Measurements from ENCODE around the gene PAPPA. TPM values are rescaled to one million over a fixed set of nuclear protein-coding genes. Genes with fewer than 3 reads are reported as not detected.

The PAPPA gene
- polyA plus RNA-seq, 1 of the 3 experiments (the other 2 are of a cell fraction): 44.5 TPM

DNA sequence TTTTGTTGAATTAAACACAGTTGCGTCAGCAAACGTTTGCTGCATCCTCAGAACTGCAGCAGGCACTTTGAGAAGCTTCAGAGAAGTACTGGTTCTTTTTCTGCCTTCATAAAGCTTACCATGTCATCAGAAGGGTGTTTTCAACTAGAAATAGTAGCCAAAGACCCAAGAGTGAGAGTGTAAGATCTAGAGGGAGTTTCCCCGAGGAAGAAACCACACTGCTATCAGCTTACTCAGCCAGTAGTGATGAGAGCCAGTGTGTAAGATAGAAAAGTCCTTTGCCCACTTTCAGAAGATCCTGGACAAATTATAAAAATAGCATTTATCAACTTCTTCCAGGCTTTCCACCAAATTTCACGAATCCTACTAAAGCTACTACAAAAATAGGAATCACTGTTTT is 154.5 kb downstream of the PAPPA start:
- TF ChIP-seq NRF1 (IDR thresholded peaks at IDR 0.05; ENCODE audit: low read depth, low read length) (no peak), JUND (IDR thresholded peaks at IDR 0.05) (no peak), NFIC (IDR thresholded peaks at IDR 0.05; ENCODE audit: borderline replicate concordance) (no peak), POLR2AphosphoS5 (IDR thresholded peaks at IDR 0.05; ENCODE audit: low read depth, low read length) (no peak), YY1 (IDR thresholded peaks at IDR 0.05; ENCODE audit: low read depth) (no peak), RCOR1 (IDR thresholded peaks at IDR 0.05; ENCODE audit: low read length) (no peak), MEF2A (IDR thresholded peaks at IDR 0.05; ENCODE audit: borderline replicate concordance, low read depth) (no peak), MXI1 (IDR thresholded peaks at IDR 0.05; ENCODE audit: low read depth, low read length) (no peak), SIN3A (IDR thresholded peaks at IDR 0.05; ENCODE audit: borderline replicate concordance, low read depth, low read length) (no peak), ELF1 (IDR thresholded peaks at IDR 0.05) (no peak)
- TF ChIP-seq, protein P1, sequence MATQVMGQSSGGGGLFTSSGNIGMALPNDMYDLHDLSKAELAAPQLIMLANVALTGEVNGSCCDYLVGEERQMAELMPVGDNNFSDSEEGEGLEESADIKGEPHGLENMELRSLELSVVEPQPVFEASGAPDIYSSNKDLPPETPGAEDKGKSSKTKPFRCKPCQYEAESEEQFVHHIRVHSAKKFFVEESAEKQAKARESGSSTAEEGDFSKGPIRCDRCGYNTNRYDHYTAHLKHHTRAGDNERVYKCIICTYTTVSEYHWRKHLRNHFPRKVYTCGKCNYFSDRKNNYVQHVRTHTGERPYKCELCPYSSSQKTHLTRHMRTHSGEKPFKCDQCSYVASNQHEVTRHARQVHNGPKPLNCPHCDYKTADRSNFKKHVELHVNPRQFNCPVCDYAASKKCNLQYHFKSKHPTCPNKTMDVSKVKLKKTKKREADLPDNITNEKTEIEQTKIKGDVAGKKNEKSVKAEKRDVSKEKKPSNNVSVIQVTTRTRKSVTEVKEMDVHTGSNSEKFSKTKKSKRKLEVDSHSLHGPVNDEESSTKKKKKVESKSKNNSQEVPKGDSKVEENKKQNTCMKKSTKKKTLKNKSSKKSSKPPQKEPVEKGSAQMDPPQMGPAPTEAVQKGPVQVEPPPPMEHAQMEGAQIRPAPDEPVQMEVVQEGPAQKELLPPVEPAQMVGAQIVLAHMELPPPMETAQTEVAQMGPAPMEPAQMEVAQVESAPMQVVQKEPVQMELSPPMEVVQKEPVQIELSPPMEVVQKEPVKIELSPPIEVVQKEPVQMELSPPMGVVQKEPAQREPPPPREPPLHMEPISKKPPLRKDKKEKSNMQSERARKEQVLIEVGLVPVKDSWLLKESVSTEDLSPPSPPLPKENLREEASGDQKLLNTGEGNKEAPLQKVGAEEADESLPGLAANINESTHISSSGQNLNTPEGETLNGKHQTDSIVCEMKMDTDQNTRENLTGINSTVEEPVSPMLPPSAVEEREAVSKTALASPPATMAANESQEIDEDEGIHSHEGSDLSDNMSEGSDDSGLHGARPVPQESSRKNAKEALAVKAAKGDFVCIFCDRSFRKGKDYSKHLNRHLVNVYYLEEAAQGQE (IDR thresholded peaks at IDR 0.05; ENCODE audit: low read depth, low read length): no peak
- TF ChIP-seq, protein P2, sequence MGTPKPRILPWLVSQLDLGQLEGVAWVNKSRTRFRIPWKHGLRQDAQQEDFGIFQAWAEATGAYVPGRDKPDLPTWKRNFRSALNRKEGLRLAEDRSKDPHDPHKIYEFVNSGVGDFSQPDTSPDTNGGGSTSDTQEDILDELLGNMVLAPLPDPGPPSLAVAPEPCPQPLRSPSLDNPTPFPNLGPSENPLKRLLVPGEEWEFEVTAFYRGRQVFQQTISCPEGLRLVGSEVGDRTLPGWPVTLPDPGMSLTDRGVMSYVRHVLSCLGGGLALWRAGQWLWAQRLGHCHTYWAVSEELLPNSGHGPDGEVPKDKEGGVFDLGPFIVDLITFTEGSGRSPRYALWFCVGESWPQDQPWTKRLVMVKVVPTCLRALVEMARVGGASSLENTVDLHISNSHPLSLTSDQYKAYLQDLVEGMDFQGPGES (IDR thresholded peaks at IDR 0.05; ENCODE audit: low read depth, low read length): no peak
- TF ChIP-seq, protein P3, sequence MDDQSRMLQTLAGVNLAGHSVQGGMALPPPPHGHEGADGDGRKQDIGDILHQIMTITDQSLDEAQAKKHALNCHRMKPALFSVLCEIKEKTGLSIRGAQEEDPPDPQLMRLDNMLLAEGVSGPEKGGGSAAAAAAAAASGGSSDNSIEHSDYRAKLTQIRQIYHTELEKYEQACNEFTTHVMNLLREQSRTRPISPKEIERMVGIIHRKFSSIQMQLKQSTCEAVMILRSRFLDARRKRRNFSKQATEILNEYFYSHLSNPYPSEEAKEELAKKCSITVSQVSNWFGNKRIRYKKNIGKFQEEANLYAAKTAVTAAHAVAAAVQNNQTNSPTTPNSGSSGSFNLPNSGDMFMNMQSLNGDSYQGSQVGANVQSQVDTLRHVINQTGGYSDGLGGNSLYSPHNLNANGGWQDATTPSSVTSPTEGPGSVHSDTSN (IDR thresholded peaks at IDR 0.05): no peak
- TF ChIP-seq, protein P4, sequence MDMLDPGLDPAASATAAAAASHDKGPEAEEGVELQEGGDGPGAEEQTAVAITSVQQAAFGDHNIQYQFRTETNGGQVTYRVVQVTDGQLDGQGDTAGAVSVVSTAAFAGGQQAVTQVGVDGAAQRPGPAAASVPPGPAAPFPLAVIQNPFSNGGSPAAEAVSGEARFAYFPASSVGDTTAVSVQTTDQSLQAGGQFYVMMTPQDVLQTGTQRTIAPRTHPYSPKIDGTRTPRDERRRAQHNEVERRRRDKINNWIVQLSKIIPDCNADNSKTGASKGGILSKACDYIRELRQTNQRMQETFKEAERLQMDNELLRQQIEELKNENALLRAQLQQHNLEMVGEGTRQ (IDR thresholded peaks at IDR 0.05; ENCODE audit: borderline replicate concordance, low read depth, low read length): no peak

More for the DNA sequence above, 154.5 kb downstream of the PAPPA start:
- Histone ChIP-seq H2AFZ (ENCODE audit: low read depth) (no peak overlapping the region), H3K79me2 (ENCODE audit: insufficient read depth) (peaks cover 33% of the 10 kb centered on the region; the same call in 1 of the 2 replicates), H4K20me1 (ENCODE audit: insufficient read depth) (no peaks in the 10 kb centered on the region; the same call in none of the 2 replicates), H3F3A (replicated peaks; ENCODE audit: insufficient read depth) (peaks cover 21% of the 10 kb centered on the region), H3K36me3 (replicated peaks in 1 of 2; ENCODE audit: control insufficient read depth in 1 of 2, insufficient read depth in 2 of 2, low read length in 1 of 2) (peaks cover 19 to 90% of the 10 kb centered on the region in 2 experiments), H3K9me3 (no peaks in the 10 kb centered on the region), H3K27ac (ENCODE audit: low read depth in 2 of 2, low read length in 1 of 2) (no peak overlapping the region), H3K4me3 (ENCODE audit: low read depth in 2 of 2, low read length in 1 of 2) (no peak overlapping the region), H3K27me3 (ENCODE audit: insufficient read depth) (no peaks in the 10 kb centered on the region), H3K9ac (no peak overlapping the region), H3K4me2 (no peak overlapping the region), H3K9me2 (no peaks in the 10 kb centered on the region), H3K4me1 (ENCODE audit: control insufficient read depth in 1 of 2, insufficient read depth in 2 of 2, low read depth in 1 of 2, low read length in 1 of 2) (no peaks in the 10 kb centered on the region; a peak in 1 of 4 replicates)
- POLR2A ChIA-PET: no interaction called here
- WGBS (ENCODE audit: low lambda C conversion rate): 92% methylated on average over 4 of the region's 4 CpGs
- DNase-seq: no peak
- CTCF ChIA-PET: interaction anchor here (0.6 kb wide), 1 partner anchor 376 kb away, joined by 3 read pairs; no protein-coding TSS in a partner anchor
